ENCODE data around the gene CIRBP. TPM values are rescaled to one million over a fixed set of nuclear protein-coding genes. Genes with fewer than 3 reads are reported as not detected.

The CIRBP gene
- total RNA-seq, 1 experiment from 2014 or later = 66.6 TPM

DNA sequence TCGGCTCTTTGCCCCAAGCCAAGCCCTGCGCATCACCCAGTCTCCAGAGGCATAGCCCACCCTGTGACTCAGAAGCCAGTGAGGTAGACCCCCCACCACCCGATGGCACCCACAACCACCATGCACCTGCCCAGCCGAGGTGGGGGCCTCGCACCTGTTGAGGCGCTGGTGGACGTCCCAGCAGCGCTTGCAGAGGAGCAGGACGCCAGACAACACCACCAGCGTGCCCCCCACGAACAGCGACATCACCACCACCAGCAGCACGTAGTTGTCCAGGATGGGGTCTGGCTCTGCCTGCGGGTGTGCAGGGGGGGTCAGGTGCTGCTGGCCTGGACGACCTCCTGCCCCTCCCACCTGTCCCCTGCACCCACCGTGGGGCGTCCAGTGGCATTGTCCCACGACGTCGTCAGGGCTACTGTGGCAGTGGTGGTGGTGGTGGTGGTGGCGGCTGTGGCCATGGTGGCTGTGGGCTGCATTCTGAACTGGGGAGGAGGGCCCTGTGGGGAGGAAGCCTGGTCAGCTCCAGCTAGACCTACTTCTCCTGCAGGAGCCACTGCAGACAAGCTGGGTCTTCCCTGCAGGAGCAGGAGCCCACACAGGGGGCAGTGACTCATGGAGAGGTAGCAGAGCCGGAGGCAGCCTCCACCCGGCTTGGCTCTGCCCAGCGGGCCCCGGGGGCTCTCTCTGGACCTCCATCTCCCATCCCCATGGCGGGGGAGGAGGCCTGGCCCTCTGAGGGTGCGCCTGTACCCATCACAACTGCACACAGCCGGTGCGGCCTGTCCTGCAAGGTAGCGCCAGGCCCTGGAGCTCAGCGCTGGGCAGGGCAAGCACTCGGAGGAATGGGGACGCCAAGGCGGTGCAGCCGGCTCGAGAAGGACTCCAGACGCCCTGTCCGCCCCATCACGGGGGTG is 33.2 kb upstream of the CIRBP start:
- Histone ChIP-seq H3K27me3 (ENCODE audit: control insufficient read depth, insufficient read depth, low read length) (no peaks in the 10 kb centered on the region), H3K36me3 (ENCODE audit: control insufficient read depth, insufficient read depth, low read length) (no peaks in the 10 kb centered on the region), H3K4me1 (ENCODE audit: control insufficient read depth, insufficient read depth, low read length) (peaks cover 28% of the 10 kb centered on the region), H3K4me3 (ENCODE audit: low read depth in 2 of 2, low read length in 2 of 2) (peak overlapping the region; percentile 44 to 63), H3K27ac (ENCODE audit: low read length) (peak overlapping the region; percentile 54; the same call in 1 of the 2 replicates), H3K9me3 (ENCODE audit: control insufficient read depth, insufficient read depth, low read depth, low read length) (no peaks in the 10 kb centered on the region)
- ChIA-PET CTCF (no interaction called here), POLR2A (no interaction called here)
- DNase-seq (ENCODE audit: low read depth, low spot score) = no peak
- in situ Hi-C loops (cut with HindIII; ENCODE audit: low pct_unique_long_range_greater_than_20kb, low sequenced_read_pairs) = no loop called here
- intact Hi-C loops (cut with micrococcal nuclease; ENCODE audit: unreplicated experiment) = no loop called here
- no TSS peak for BruUV-seq (replicated peaks)
- ATAC-seq = no peak
- TF ChIP-seq, protein P1, sequence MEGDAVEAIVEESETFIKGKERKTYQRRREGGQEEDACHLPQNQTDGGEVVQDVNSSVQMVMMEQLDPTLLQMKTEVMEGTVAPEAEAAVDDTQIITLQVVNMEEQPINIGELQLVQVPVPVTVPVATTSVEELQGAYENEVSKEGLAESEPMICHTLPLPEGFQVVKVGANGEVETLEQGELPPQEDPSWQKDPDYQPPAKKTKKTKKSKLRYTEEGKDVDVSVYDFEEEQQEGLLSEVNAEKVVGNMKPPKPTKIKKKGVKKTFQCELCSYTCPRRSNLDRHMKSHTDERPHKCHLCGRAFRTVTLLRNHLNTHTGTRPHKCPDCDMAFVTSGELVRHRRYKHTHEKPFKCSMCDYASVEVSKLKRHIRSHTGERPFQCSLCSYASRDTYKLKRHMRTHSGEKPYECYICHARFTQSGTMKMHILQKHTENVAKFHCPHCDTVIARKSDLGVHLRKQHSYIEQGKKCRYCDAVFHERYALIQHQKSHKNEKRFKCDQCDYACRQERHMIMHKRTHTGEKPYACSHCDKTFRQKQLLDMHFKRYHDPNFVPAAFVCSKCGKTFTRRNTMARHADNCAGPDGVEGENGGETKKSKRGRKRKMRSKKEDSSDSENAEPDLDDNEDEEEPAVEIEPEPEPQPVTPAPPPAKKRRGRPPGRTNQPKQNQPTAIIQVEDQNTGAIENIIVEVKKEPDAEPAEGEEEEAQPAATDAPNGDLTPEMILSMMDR (IDR thresholded peaks at IDR 0.05) = no peak

DNA sequence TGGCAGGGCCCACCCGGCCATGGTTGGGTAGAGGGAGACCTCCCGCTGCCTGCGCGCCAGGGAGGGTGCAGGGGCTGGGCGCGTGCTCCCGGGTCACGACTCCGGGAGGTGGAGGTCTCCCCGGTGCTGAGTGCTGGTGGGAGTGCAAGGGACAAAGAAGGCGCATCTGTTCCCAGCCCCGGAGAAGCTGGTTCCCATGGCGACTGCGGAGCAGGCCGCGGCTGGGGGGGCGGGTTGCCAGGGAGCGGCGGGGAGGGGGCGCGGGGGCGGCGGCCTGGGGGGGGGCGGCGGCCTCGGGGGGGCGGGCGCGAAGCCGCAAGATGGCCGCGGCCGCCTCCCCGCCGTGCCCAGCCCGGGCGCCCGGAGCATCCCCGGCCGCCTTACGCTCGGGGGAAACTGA is 32.6 kb upstream of the CIRBP start:
- no peak for ATAC-seq
- TF ChIP-seq TCF7L2 (IDR thresholded peaks at IDR 0.05; ENCODE audit: low read depth, low read length) (no peak), POLR2AphosphoS5 (IDR thresholded peaks at IDR 0.05; ENCODE audit: low read depth, low read length) (no peak), SIN3A (IDR thresholded peaks at IDR 0.05; ENCODE audit: borderline replicate concordance, insufficient read depth, low read depth, low read length) (no peak)
- TF ChIP-seq, protein P2, sequence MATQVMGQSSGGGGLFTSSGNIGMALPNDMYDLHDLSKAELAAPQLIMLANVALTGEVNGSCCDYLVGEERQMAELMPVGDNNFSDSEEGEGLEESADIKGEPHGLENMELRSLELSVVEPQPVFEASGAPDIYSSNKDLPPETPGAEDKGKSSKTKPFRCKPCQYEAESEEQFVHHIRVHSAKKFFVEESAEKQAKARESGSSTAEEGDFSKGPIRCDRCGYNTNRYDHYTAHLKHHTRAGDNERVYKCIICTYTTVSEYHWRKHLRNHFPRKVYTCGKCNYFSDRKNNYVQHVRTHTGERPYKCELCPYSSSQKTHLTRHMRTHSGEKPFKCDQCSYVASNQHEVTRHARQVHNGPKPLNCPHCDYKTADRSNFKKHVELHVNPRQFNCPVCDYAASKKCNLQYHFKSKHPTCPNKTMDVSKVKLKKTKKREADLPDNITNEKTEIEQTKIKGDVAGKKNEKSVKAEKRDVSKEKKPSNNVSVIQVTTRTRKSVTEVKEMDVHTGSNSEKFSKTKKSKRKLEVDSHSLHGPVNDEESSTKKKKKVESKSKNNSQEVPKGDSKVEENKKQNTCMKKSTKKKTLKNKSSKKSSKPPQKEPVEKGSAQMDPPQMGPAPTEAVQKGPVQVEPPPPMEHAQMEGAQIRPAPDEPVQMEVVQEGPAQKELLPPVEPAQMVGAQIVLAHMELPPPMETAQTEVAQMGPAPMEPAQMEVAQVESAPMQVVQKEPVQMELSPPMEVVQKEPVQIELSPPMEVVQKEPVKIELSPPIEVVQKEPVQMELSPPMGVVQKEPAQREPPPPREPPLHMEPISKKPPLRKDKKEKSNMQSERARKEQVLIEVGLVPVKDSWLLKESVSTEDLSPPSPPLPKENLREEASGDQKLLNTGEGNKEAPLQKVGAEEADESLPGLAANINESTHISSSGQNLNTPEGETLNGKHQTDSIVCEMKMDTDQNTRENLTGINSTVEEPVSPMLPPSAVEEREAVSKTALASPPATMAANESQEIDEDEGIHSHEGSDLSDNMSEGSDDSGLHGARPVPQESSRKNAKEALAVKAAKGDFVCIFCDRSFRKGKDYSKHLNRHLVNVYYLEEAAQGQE (IDR thresholded peaks at IDR 0.05; ENCODE audit: insufficient read depth in 1 of 2, low read depth in 2 of 2, low read length in 1 of 2) = no peak
- TF ChIP-seq, protein P1 (IDR thresholded peaks at IDR 0.05) = no peak
- Histone ChIP-seq H3K4me1 (ENCODE audit: control insufficient read depth, insufficient read depth, low read length) (peaks cover 33% of the 10 kb centered on the region), H3K9me3 (ENCODE audit: control insufficient read depth, insufficient read depth, low read depth, low read length) (no peaks in the 10 kb centered on the region), H3K27ac (ENCODE audit: low read length) (peak overlapping the region; percentile 54; the same call in 1 of the 2 replicates), H3K27me3 (ENCODE audit: control insufficient read depth, insufficient read depth, low read length) (no peaks in the 10 kb centered on the region), H3K4me3 (ENCODE audit: low read depth in 2 of 2, low read length in 2 of 2) (peak overlapping the region; percentile 63 to 66), H3K36me3 (ENCODE audit: control insufficient read depth, insufficient read depth, low read length) (no peaks in the 10 kb centered on the region)
- DNase-seq (ENCODE audit: low read depth, low spot score) = no peak
- intact Hi-C loops (cut with micrococcal nuclease; ENCODE audit: unreplicated experiment) (no loop called here), in situ Hi-C loops (cut with HindIII; ENCODE audit: low pct_unique_long_range_greater_than_20kb, low sequenced_read_pairs) (no loop called here)
- no TSS peak for BruUV-seq (replicated peaks)
- POLR2A ChIA-PET = no interaction called here
- CTCF ChIA-PET = no interaction called here

All from Panc1 (cell line).